HCT116 (cell line): ENCODE results near the gene EPHB2.

Experiments used
- CEBPB ChIP-seq: IDR thresholded peaks from 2 replicates; pipeline ENCODE4 v1.6.1; 2012; ENCODE audit warnings: low read depth
- ELF1 ChIP-seq: IDR thresholded peaks from 2 replicates; pipeline ENCODE4 v1.6.1; 2012; ENCODE audit warnings: low read depth, borderline replicate concordance
- EZH2 ChIP-seq: fragments of 200-600 bp; sonication (generic); IDR thresholded peaks from 2 replicates; pipeline ENCODE4 v1.6.1; 2017; ENCODE audit warnings: antibody characterized with exemption, mixed run types
- EZH2phosphoT487 ChIP-seq: fragments of 200-600 bp; IDR thresholded peaks from 2 replicates; pipeline ENCODE4 v1.6.1; 2018; ENCODE audit warnings: antibody characterized with exemption, borderline replicate concordance
- JUND ChIP-seq: IDR thresholded peaks from 2 replicates; pipeline ENCODE4 v1.6.1; 2012
- MAX ChIP-seq: IDR thresholded peaks from 2 replicates; pipeline ENCODE4 v1.6.1; 2012
- POLR2A ChIP-seq: IDR thresholded peaks from 2 replicates; pipeline ENCODE4 v1.7.0; 2011; ENCODE audit warnings: borderline replicate concordance; ENCODE audit not compliant: insufficient read depth, insufficient read length; ENCODE audit errors: extremely low read depth
- POLR2AphosphoS5 ChIP-seq: IDR thresholded peaks from 2 replicates; pipeline ENCODE4 v1.6.1; 2011; ENCODE audit warnings: mild to moderate bottlenecking, low read depth, low read length, moderate library complexity
- RAD21 ChIP-seq: IDR thresholded peaks from 2 replicates; pipeline ENCODE4 v1.6.1; 2012; ENCODE audit warnings: low read depth, mild to moderate bottlenecking
- SIN3A ChIP-seq: IDR thresholded peaks from 2 replicates; pipeline ENCODE4 v1.6.1; 2012; ENCODE audit warnings: low read depth
- YY1 ChIP-seq: IDR thresholded peaks from 2 replicates; pipeline ENCODE4 v1.6.1; 2011; ENCODE audit warnings: low read length, low read depth, moderate library complexity, mild to moderate bottlenecking; ENCODE audit not compliant: insufficient replicate concordance; ENCODE audit errors: extremely low read depth
- TF ChIP-seq, protein P1 (sequence below), 3 experiments: fragments of 200-600 bp in 1 of 3; sonication (generic) in 1 of 3; IDR thresholded peaks in 2 of 3; conservative IDR thresholded peaks in 1 of 3; 2 replicates each; pipeline ENCODE4 v1.5.1; 2012 to 2017; ENCODE audit warnings: low read depth in 2 of 3, low read length in 2 of 3, antibody characterized with exemption in 1 of 3, borderline replicate concordance in 1 of 3, control low read depth in 1 of 3, mild to moderate bottlenecking in 1 of 3, mixed read lengths in 1 of 3, mixed run types in 1 of 3, moderate library complexity in 1 of 3; ENCODE audit not compliant: insufficient read depth in 1 of 3
- TF ChIP-seq, protein P2 (sequence below): IDR thresholded peaks from 2 replicates; pipeline ENCODE4 v1.6.1; 2012; ENCODE audit warnings: low read depth
- TF ChIP-seq, protein P3 (sequence below): IDR thresholded peaks from 2 replicates; pipeline ENCODE4 v1.6.1; 2011; ENCODE audit warnings: mild to moderate bottlenecking, low read length, moderate library complexity; ENCODE audit not compliant: insufficient replicate concordance; ENCODE audit errors: extremely low read depth

- TF ChIP-seq MAX, result no peak
- TF ChIP-seq, protein P1, sequence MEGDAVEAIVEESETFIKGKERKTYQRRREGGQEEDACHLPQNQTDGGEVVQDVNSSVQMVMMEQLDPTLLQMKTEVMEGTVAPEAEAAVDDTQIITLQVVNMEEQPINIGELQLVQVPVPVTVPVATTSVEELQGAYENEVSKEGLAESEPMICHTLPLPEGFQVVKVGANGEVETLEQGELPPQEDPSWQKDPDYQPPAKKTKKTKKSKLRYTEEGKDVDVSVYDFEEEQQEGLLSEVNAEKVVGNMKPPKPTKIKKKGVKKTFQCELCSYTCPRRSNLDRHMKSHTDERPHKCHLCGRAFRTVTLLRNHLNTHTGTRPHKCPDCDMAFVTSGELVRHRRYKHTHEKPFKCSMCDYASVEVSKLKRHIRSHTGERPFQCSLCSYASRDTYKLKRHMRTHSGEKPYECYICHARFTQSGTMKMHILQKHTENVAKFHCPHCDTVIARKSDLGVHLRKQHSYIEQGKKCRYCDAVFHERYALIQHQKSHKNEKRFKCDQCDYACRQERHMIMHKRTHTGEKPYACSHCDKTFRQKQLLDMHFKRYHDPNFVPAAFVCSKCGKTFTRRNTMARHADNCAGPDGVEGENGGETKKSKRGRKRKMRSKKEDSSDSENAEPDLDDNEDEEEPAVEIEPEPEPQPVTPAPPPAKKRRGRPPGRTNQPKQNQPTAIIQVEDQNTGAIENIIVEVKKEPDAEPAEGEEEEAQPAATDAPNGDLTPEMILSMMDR (IDR thresholded peaks at IDR 0.05 in 2 of 3, conservative IDR thresholded peaks at IDR 0.05 in 1 of 3; ENCODE audit: borderline replicate concordance in 1 of 3, insufficient read depth in 1 of 3, low read depth in 2 of 3, low read length in 2 of 3), result no peak
- no peak for TF ChIP-seq YY1
- TF ChIP-seq CEBPB, result no peak
- no peak for TF ChIP-seq POLR2AphosphoS5
- TF ChIP-seq EZH2, result no peak
- TF ChIP-seq POLR2A, result no peak
- no peak for TF ChIP-seq EZH2phosphoT487
- TF ChIP-seq, protein P2, sequence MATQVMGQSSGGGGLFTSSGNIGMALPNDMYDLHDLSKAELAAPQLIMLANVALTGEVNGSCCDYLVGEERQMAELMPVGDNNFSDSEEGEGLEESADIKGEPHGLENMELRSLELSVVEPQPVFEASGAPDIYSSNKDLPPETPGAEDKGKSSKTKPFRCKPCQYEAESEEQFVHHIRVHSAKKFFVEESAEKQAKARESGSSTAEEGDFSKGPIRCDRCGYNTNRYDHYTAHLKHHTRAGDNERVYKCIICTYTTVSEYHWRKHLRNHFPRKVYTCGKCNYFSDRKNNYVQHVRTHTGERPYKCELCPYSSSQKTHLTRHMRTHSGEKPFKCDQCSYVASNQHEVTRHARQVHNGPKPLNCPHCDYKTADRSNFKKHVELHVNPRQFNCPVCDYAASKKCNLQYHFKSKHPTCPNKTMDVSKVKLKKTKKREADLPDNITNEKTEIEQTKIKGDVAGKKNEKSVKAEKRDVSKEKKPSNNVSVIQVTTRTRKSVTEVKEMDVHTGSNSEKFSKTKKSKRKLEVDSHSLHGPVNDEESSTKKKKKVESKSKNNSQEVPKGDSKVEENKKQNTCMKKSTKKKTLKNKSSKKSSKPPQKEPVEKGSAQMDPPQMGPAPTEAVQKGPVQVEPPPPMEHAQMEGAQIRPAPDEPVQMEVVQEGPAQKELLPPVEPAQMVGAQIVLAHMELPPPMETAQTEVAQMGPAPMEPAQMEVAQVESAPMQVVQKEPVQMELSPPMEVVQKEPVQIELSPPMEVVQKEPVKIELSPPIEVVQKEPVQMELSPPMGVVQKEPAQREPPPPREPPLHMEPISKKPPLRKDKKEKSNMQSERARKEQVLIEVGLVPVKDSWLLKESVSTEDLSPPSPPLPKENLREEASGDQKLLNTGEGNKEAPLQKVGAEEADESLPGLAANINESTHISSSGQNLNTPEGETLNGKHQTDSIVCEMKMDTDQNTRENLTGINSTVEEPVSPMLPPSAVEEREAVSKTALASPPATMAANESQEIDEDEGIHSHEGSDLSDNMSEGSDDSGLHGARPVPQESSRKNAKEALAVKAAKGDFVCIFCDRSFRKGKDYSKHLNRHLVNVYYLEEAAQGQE, result no peak
- TF ChIP-seq RAD21, result no peak
- TF ChIP-seq SIN3A, result no peak
- TF ChIP-seq ELF1, result no peak
- TF ChIP-seq JUND, result no peak
- TF ChIP-seq, protein P3, sequence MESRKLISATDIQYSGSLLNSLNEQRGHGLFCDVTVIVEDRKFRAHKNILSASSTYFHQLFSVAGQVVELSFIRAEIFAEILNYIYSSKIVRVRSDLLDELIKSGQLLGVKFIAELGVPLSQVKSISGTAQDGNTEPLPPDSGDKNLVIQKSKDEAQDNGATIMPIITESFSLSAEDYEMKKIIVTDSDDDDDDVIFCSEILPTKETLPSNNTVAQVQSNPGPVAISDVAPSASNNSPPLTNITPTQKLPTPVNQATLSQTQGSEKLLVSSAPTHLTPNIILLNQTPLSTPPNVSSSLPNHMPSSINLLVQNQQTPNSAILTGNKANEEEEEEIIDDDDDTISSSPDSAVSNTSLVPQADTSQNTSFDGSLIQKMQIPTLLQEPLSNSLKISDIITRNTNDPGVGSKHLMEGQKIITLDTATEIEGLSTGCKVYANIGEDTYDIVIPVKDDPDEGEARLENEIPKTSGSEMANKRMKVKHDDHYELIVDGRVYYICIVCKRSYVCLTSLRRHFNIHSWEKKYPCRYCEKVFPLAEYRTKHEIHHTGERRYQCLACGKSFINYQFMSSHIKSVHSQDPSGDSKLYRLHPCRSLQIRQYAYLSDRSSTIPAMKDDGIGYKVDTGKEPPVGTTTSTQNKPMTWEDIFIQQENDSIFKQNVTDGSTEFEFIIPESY, result no peak
Measured at GRCh38 chr1:22851517-22851916, 140.9 kb downstream of the EPHB2 start.
